ENCODE data around the gene POLR2E. TPM values are rescaled to one million over a fixed set of nuclear protein-coding genes. Genes with fewer than 3 reads are reported as not detected.

The POLR2E gene
- total RNA-seq, 8 experiments from 2014 or later = 73.0 to 233 (median 103) TPM

DNA sequence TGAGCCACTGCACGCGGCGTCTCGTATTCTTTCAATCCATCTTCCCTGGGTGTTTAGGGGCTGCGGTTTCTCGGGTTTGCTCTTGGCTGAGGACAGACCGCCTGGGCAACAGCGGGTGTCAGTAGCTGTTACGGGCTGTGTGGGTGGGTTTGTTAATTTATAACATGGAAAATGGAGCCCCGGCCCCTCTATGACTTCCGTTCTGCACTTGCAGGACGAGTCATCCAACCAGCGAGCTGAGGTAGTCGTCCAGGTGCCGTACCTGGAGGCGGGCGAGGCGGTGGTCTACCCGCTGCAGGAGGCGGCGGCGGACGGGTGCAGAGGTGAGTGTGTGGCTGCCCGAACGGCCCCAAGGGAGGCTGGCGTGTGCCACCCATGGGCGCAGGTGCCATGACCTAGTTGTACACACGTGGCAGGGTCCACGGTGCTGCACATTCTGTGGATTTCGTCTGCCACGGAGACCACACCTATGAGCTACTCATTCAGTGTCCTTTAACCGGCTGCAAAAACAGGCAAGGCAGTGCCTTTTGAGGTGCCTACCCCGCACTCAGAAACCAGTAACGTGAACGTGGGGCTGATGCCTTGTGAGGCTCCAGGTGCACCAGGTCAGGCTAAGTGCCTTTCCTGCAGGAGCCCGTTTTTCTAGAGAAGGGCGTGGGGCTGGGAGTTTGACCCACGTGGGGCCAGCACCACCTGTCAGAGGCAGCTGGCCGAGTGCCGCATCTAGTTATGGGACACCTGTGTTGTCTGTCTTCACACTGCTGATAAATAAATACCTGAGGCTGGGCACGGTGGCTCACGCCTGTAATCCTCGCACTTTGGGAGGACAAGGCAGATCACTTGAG is 10.9 kb downstream of the POLR2E start:
- no peak overlapping the region for H3K27ac ChIP-seq
- no peak for ATAC-seq (replicated peaks in 6 of 8)
- no peak overlapping the region for H3K4me3 ChIP-seq
- WGBS, 10 experiments = 67 to 100% (median 95%) methylated on average over 1 to 12 of the region's 43 CpGs; no CpG with 5 or more reads in 2 of the 10 experiments
- in situ Hi-C loops (cut with MboI; ENCODE audit: low pct_unique_long_range_greater_than_20kb in 2 of 9, low sequenced_read_pairs in 9 of 9, unreplicated experiment in 9 of 9) = no loop called here
- peaks cover 0 to 12% of the 10 kb centered on the region in 2 donors for H3K4me1 ChIP-seq (replicated peaks in 1 of 2)

DNA sequence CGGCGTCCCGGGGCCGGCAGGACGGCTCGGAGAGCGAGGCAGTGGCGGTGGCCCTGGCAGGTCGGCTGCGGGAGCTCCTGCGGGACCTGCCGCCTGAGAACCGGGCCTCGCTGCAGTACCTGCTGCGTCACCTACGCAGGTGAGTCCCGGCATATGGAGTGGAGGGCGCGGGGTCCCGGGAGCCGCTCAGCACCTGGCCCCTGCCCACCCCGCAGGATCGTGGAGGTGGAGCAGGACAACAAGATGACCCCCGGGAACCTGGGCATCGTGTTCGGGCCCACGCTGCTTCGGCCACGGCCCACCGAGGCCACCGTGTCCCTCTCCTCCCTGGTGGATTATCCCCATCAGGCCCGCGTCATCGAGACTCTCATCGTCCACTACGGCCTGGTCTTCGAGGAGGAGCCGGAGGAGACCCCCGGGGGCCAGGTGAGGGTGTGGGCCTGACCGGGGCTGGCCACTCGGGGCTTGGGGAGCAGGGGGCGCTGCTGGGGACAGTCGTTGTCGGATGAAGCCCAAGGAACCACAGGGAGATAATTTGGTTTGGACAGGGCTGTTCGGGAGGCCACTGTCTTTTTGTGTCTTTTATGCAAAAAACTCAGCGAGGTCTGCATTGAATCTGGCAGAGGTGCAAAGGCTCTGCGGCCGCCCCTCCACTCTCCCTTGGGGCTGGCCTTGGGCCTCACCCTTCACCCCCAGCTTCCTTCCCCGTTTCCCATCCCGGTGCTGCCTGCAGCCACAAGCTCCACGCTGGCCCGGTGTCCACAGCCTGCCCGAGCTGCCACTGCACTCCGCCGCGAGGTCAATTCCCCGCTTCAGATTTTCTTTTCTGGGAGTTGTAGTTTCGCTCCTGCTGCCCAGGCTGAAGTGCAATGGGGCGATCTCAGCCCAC is 12.0 kb downstream of the POLR2E start:
- peak overlapping the region in 1 of 5 donors; percentile 11 for H3K4me3 ChIP-seq
- 76 to 100% (median 97%) methylated on average over 1 to 7 of the region's 59 CpGs; no CpG with 5 or more reads in 5 of the 10 experiments for WGBS, 10 experiments
- ATAC-seq (replicated peaks in 6 of 8) = no peak

DNA sequence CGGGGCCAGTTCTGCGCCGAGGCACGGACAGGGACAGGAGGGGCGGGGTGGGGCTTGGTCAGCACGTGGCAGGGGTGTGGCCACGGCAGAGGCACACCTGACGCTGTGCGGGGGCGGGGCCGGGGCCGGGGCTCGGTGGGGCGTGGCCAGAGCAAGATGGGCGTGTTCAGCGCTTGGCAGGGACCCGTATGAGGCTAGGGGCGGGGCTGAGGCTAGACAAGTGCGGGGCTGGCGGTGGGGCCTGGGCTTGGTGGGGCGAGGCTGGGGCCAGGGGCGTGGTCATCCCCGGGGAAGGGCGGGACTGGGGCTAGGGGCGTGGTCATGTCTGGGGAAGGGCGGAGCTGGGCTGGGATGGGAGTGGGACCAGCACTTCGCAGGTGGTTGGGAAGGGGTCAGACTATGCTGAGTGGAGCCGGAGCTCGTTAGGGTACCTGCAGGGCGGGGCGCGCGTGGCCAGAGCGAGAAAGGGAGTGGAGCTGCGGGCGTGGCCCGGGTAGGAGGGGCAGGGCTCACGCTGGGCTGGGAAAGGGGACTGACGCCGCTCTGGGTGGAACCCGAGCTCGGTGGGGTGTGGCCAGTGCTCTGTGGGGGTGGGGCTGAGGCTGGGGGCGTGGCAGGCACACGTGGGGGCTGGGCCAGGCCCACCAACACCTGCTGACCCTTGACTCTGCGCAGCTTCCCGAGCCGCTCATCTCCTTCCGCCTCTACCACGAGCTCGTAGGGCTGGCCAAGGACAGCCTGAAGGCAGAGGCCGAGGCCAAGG is 12.8 kb downstream of the POLR2E start:
- in situ Hi-C loops (cut with MboI; ENCODE audit: low pct_unique_long_range_greater_than_20kb in 2 of 9, low sequenced_read_pairs in 9 of 9, unreplicated experiment in 9 of 9) = no loop called here
- 50% methylated on average over 4 of the region's 51 CpGs; no CpG with 5 or more reads in 9 of the 10 experiments for WGBS, 10 experiments
- H3K27ac ChIP-seq = no peak overlapping the region
- H3K4me3 ChIP-seq = peak overlapping the region in 1 of 5 donors; percentile 11
- H3K4me1 ChIP-seq (replicated peaks in 1 of 2) = peaks cover 0 to 12% of the 10 kb centered on the region in 2 donors
- ATAC-seq (replicated peaks in 6 of 8) = peak; percentile 35 to 87 (median 80)

More for the DNA sequence above, 12.0 kb downstream of the POLR2E start:
- H3K4me1 ChIP-seq (replicated peaks in 1 of 2) = peaks cover 0 to 12% of the 10 kb centered on the region in 2 donors
- no peak overlapping the region for H3K27ac ChIP-seq
- in situ Hi-C loops (cut with MboI; ENCODE audit: low pct_unique_long_range_greater_than_20kb in 2 of 9, low sequenced_read_pairs in 9 of 9, unreplicated experiment in 9 of 9) = no loop called here

DNA sequence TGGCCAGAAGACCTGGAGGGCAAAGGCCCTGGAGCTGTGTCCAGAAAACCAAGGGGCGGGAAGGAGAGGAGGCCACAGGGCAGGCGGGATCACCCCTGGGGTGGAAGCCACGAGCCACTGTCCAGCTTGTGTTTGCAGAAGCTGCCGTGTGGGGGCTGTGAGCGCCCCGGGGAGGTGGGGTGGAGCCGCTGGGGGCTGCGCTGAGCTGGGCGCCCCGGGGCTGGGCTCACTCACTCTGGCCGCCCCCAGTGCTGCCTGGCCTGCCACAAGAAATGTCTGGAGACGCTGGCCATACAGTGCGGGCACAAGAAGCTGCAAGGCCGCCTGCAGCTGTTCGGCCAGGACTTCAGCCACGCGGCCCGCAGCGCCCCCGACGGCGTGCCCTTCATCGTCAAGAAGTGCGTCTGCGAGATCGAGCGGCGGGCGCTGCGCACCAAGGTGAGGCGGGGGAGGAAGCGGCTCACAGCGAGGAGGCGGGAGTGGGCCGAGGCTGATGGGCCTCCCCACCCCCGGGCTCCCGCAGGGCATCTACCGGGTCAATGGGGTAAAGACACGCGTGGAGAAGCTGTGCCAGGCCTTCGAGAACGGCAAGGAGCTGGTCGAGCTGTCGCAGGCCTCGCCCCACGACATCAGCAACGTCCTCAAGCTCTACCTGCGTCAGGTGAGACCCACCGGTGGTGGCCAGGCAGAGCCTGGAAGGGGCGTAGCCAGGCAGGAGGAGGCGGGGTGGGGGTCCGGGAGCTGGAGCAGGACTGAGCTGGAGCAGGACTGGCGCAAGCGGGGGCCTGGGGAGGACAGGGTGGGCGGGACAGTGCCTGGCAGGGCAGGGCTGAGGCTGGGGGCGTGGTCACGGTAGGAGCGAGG is 13.6 kb downstream of the POLR2E start:
- H3K4me3 ChIP-seq = no peak overlapping the region
- WGBS, 10 experiments = 93% methylated on average over 3 of the region's 58 CpGs; no CpG with 5 or more reads in 9 of the 10 experiments
- no peak overlapping the region for H3K27ac ChIP-seq
- peak in 1 of 8 experiments; percentile 1 for ATAC-seq (replicated peaks in 6 of 8)
- in situ Hi-C loops (cut with MboI; ENCODE audit: low pct_unique_long_range_greater_than_20kb in 2 of 9, low sequenced_read_pairs in 9 of 9, unreplicated experiment in 9 of 9) = no loop called here
- peaks cover 0 to 12% of the 10 kb centered on the region in 2 donors for H3K4me1 ChIP-seq (replicated peaks in 1 of 2)

GRCh38 chr19:1080360-1081161 is 14.6 kb downstream of the POLR2E start:
- Histone ChIP-seq H3K4me1 (replicated peaks in 1 of 2) (peaks cover 0 to 12% of the 10 kb centered on the region in 2 donors), H3K27ac (no peak overlapping the region), H3K4me3 (no peak overlapping the region)
- in situ Hi-C loops (cut with MboI; ENCODE audit: low pct_unique_long_range_greater_than_20kb in 2 of 9, low sequenced_read_pairs in 9 of 9, unreplicated experiment in 9 of 9) = no loop called here
- WGBS, 10 experiments = 75 to 100% (median 87%) methylated on average over 2 to 5 of the region's 50 CpGs; no CpG with 5 or more reads in 7 of the 10 experiments
- no peak for ATAC-seq (replicated peaks in 6 of 8)

GRCh38 chr19:1079566-1080111 is 15.5 kb downstream of the POLR2E start:
- ATAC-seq (replicated peaks in 6 of 8) = peak in 1 of 8 experiments; percentile 2

GRCh38 chr19:1076951-1077350 is 18.2 kb downstream of the POLR2E start:
- H3K4me1 ChIP-seq (replicated peaks in 1 of 2) = peaks cover 0 to 4% of the 10 kb centered on the region in 2 donors
- no peak for ATAC-seq (replicated peaks in 6 of 8)
- no peak overlapping the region for H3K27ac ChIP-seq
- in situ Hi-C loops (cut with MboI; ENCODE audit: low pct_unique_long_range_greater_than_20kb in 2 of 9, low sequenced_read_pairs in 9 of 9, unreplicated experiment in 9 of 9) = no loop called here
- no peak overlapping the region for H3K4me3 ChIP-seq
- WGBS, 10 experiments = 44 to 97% (median 79%) methylated on average over 3 to 10 of the region's 16 CpGs; no CpG with 5 or more reads in 4 of the 10 experiments

More at GRCh38 chr19:1079566-1080111, 15.5 kb downstream of the POLR2E start:
- 0 to 90% (median 60%) methylated on average over 1 to 9 of the region's 45 CpGs; no CpG with 5 or more reads in 7 of the 10 experiments for WGBS, 10 experiments
- Histone ChIP-seq H3K4me3 (no peak overlapping the region), H3K4me1 (replicated peaks in 1 of 2) (peaks cover 0 to 12% of the 10 kb centered on the region in 2 donors), H3K27ac (no peak overlapping the region)
- in situ Hi-C loops (cut with MboI; ENCODE audit: low pct_unique_long_range_greater_than_20kb in 2 of 9, low sequenced_read_pairs in 9 of 9, unreplicated experiment in 9 of 9) = no loop called here

- 71 to 100% (median 93%) methylated on average over 2 to 4 of the region's 4 CpGs; no CpG with 5 or more reads in 3 of the 10 experiments for WGBS, 10 experiments
- Histone ChIP-seq H3K27ac (no peak overlapping the region), H3K4me1 (replicated peaks in 1 of 2) (no peaks in the 10 kb centered on the region), H3K4me3 (no peak overlapping the region)
- in situ Hi-C loops (cut with MboI; ENCODE audit: low pct_unique_long_range_greater_than_20kb in 2 of 9, low sequenced_read_pairs in 9 of 9, unreplicated experiment in 9 of 9) = no loop called here
- no peak for ATAC-seq (replicated peaks in 6 of 8)
Observed at GRCh38 chr19:1076046-1076386, 19.2 kb downstream of the POLR2E start.

DNA sequence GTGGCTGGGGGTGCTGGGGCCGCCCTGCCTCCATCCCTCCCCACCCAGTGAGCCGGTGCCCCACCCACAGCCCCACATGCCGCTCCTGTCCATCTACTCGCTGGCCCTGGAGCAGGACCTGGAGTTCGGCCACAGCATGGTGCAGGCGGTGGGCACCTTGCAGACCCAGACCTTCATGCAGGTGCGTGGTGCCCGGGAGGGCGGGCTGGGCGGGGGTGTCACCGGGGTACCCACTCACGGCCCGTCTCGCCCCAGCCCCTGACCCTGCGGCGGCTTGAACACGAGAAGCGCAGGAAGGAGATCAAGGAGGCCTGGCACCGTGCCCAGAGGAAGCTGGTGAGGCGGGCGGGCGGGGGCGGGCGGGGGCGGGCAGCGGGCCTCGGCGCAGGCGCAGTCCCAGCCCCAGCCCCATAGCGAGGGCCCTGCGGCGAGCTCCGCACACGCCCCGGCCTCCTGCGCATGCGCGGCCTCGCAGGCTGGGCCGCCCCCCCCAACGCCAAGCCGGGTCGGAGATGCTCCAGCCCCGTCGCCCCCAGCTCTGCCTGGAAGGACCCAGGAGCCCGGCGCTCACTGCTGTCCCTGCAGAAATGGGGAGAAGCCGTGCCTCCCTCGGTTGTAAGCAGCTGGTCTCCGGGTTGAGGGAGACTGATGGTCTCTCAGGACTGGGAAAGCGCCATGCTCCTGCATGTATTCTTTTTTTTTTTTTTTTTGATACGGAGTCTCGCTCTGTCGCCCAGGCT is 20.5 kb downstream of the POLR2E start:
- Histone ChIP-seq H3K4me1 (replicated peaks in 1 of 2) (no peaks in the 10 kb centered on the region), H3K27ac (no peak overlapping the region), H3K4me3 (no peak overlapping the region)
- 96% methylated on average over 4 of the region's 54 CpGs; no CpG with 5 or more reads in 9 of the 10 experiments for WGBS, 10 experiments
- peak in 1 of 8 experiments; percentile 6 for ATAC-seq (replicated peaks in 6 of 8)
- in situ Hi-C loops (cut with MboI; ENCODE audit: low pct_unique_long_range_greater_than_20kb in 2 of 9, low sequenced_read_pairs in 9 of 9, unreplicated experiment in 9 of 9) = no loop called here

- 80 to 90% methylated on average over 1 to 2 of the region's 28 CpGs; no CpG with 5 or more reads in 8 of the 10 experiments for WGBS, 10 experiments
- H3K27ac ChIP-seq = no peak overlapping the region
- peak in 1 of 8 experiments; percentile 8 for ATAC-seq (replicated peaks in 6 of 8)
- H3K4me1 ChIP-seq (replicated peaks in 1 of 2) = no peaks in the 10 kb centered on the region
- in situ Hi-C loops (cut with MboI; ENCODE audit: low pct_unique_long_range_greater_than_20kb in 2 of 9, low sequenced_read_pairs in 9 of 9, unreplicated experiment in 9 of 9) = no loop called here
- no peak overlapping the region for H3K4me3 ChIP-seq
Observed at GRCh38 chr19:1073956-1074517, 21.1 kb downstream of the POLR2E start.

Measured in motor neuron (in vitro differentiated cells).